ENCODE results near the gene MSI2. TPM values are rescaled to one million over a fixed set of nuclear protein-coding genes. Genes with fewer than 3 reads are reported as not detected.

Gene MSI2
- total RNA-seq, 1 donor, result 46.6 TPM

- Histone ChIP-seq H3K4me3 (ENCODE audit: low read length) (no peak overlapping the region), H3K4me1 (ENCODE audit: insufficient read depth, low read length) (no peaks in the 10 kb centered on the region), H3K27me3 (ENCODE audit: insufficient read depth, low read length) (no peaks in the 10 kb centered on the region), H3K9me3 (ENCODE audit: low read depth, low read length) (no peaks in the 10 kb centered on the region)
These were observed 141.1 kb downstream of the MSI2 start for GRCh38 chr17:57397402-57397801.

- Histone ChIP-seq H3K4me3 (ENCODE audit: low read length) (no peak overlapping the region), H3K9me3 (ENCODE audit: low read depth, low read length) (no peaks in the 10 kb centered on the region), H3K27me3 (ENCODE audit: insufficient read depth, low read length) (no peaks in the 10 kb centered on the region), H3K4me1 (ENCODE audit: insufficient read depth, low read length) (no peaks in the 10 kb centered on the region)
These were observed 143.4 kb downstream of the MSI2 start for GRCh38 chr17:57399690-57400089.

- Histone ChIP-seq H3K9me3 (ENCODE audit: low read depth, low read length) (no peaks in the 10 kb centered on the region), H3K4me3 (ENCODE audit: low read length) (no peak overlapping the region), H3K27me3 (ENCODE audit: insufficient read depth, low read length) (no peaks in the 10 kb centered on the region), H3K4me1 (ENCODE audit: insufficient read depth, low read length) (no peaks in the 10 kb centered on the region)
These were observed 144.3 kb downstream of the MSI2 start for GRCh38 chr17:57400648-57401047.

GRCh38 chr17:57401556-57402488 is 145.5 kb downstream of the MSI2 start:
- no peak overlapping the region for H3K4me3 ChIP-seq (ENCODE audit: low read length)
- peaks cover 8% of the 10 kb centered on the region for H3K4me1 ChIP-seq (ENCODE audit: insufficient read depth, low read length)
- H3K27me3 ChIP-seq (ENCODE audit: insufficient read depth, low read length), result no peaks in the 10 kb centered on the region
- no peaks in the 10 kb centered on the region for H3K9me3 ChIP-seq (ENCODE audit: low read depth, low read length)

GRCh38 chr17:57402681-57403180 is 146.4 kb downstream of the MSI2 start:
- H3K4me1 ChIP-seq (ENCODE audit: insufficient read depth, low read length), result peaks cover 18% of the 10 kb centered on the region
- H3K27me3 ChIP-seq (ENCODE audit: insufficient read depth, low read length), result no peaks in the 10 kb centered on the region
- no peaks in the 10 kb centered on the region for H3K9me3 ChIP-seq (ENCODE audit: low read depth, low read length)
- no peak overlapping the region for H3K4me3 ChIP-seq (ENCODE audit: low read length)

GRCh38 chr17:57403236-57403635 is 146.9 kb downstream of the MSI2 start:
- Histone ChIP-seq H3K4me3 (ENCODE audit: low read length) (no peak overlapping the region), H3K9me3 (ENCODE audit: low read depth, low read length) (no peaks in the 10 kb centered on the region), H3K4me1 (ENCODE audit: insufficient read depth, low read length) (peaks cover 23% of the 10 kb centered on the region), H3K27me3 (ENCODE audit: insufficient read depth, low read length) (no peaks in the 10 kb centered on the region)

- peaks cover 28% of the 10 kb centered on the region for H3K4me1 ChIP-seq (ENCODE audit: insufficient read depth, low read length)
- H3K4me3 ChIP-seq (ENCODE audit: low read length), result no peak overlapping the region
- H3K27me3 ChIP-seq (ENCODE audit: insufficient read depth, low read length), result no peaks in the 10 kb centered on the region
- no peaks in the 10 kb centered on the region for H3K9me3 ChIP-seq (ENCODE audit: low read depth, low read length)
These were observed 147.8 kb downstream of the MSI2 start for GRCh38 chr17:57404073-57404472.

GRCh38 chr17:57404795-57405490 is 148.6 kb downstream of the MSI2 start:
- Histone ChIP-seq H3K4me1 (ENCODE audit: insufficient read depth, low read length) (peaks cover 28% of the 10 kb centered on the region), H3K9me3 (ENCODE audit: low read depth, low read length) (no peaks in the 10 kb centered on the region), H3K4me3 (ENCODE audit: low read length) (no peak overlapping the region), H3K27me3 (ENCODE audit: insufficient read depth, low read length) (no peaks in the 10 kb centered on the region)

- Histone ChIP-seq H3K4me3 (ENCODE audit: low read length) (no peak overlapping the region), H3K27me3 (ENCODE audit: insufficient read depth, low read length) (no peaks in the 10 kb centered on the region)
These were observed 149.3 kb downstream of the MSI2 start for GRCh38 chr17:57405491-57406072.

GRCh38 chr17:57406131-57406980 is 150.0 kb downstream of the MSI2 start:
- Histone ChIP-seq H3K4me1 (ENCODE audit: insufficient read depth, low read length) (peaks cover 28% of the 10 kb centered on the region), H3K9me3 (ENCODE audit: low read depth, low read length) (no peaks in the 10 kb centered on the region), H3K27me3 (ENCODE audit: insufficient read depth, low read length) (no peaks in the 10 kb centered on the region), H3K4me3 (ENCODE audit: low read length) (no peak overlapping the region)

More at GRCh38 chr17:57405491-57406072, 149.3 kb downstream of the MSI2 start:
- no peaks in the 10 kb centered on the region for H3K9me3 ChIP-seq (ENCODE audit: low read depth, low read length)
- peaks cover 28% of the 10 kb centered on the region for H3K4me1 ChIP-seq (ENCODE audit: insufficient read depth, low read length)

GRCh38 chr17:57406981-57407286 is 150.6 kb downstream of the MSI2 start:
- Histone ChIP-seq H3K4me1 (ENCODE audit: insufficient read depth, low read length) (peaks cover 28% of the 10 kb centered on the region), H3K9me3 (ENCODE audit: low read depth, low read length) (no peaks in the 10 kb centered on the region), H3K27me3 (ENCODE audit: insufficient read depth, low read length) (no peaks in the 10 kb centered on the region), H3K4me3 (ENCODE audit: low read length) (no peak overlapping the region)

- no peaks in the 10 kb centered on the region for H3K9me3 ChIP-seq (ENCODE audit: low read depth, low read length)
- no peak overlapping the region for H3K4me3 ChIP-seq (ENCODE audit: low read length)
- H3K27me3 ChIP-seq (ENCODE audit: insufficient read depth, low read length), result no peaks in the 10 kb centered on the region
- H3K4me1 ChIP-seq (ENCODE audit: insufficient read depth, low read length), result peaks cover 28% of the 10 kb centered on the region
These were observed 151.2 kb downstream of the MSI2 start for GRCh38 chr17:57407287-57408070.

- no peak overlapping the region for H3K4me3 ChIP-seq (ENCODE audit: low read length)
- H3K27me3 ChIP-seq (ENCODE audit: insufficient read depth, low read length), result no peaks in the 10 kb centered on the region
- H3K4me1 ChIP-seq (ENCODE audit: insufficient read depth, low read length), result peaks cover 28% of the 10 kb centered on the region
- H3K9me3 ChIP-seq (ENCODE audit: low read depth, low read length), result no peaks in the 10 kb centered on the region
These were observed 151.9 kb downstream of the MSI2 start for GRCh38 chr17:57408071-57408811.
